Measurements from ENCODE around the gene NPDC1.

GRCh38 chr9:137042751-137043727 lies 2.9 kb downstream of the NPDC1 start:
- TF ChIP-seq, protein P1, sequence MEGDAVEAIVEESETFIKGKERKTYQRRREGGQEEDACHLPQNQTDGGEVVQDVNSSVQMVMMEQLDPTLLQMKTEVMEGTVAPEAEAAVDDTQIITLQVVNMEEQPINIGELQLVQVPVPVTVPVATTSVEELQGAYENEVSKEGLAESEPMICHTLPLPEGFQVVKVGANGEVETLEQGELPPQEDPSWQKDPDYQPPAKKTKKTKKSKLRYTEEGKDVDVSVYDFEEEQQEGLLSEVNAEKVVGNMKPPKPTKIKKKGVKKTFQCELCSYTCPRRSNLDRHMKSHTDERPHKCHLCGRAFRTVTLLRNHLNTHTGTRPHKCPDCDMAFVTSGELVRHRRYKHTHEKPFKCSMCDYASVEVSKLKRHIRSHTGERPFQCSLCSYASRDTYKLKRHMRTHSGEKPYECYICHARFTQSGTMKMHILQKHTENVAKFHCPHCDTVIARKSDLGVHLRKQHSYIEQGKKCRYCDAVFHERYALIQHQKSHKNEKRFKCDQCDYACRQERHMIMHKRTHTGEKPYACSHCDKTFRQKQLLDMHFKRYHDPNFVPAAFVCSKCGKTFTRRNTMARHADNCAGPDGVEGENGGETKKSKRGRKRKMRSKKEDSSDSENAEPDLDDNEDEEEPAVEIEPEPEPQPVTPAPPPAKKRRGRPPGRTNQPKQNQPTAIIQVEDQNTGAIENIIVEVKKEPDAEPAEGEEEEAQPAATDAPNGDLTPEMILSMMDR (conservative IDR thresholded peaks at IDR 0.05 in 1 of 2, IDR thresholded peaks at IDR 0.05 in 1 of 2; ENCODE audit: low read depth in 1 of 2, low read length in 2 of 2), result no peak
- no peak for TF ChIP-seq EZH2 (IDR thresholded peaks at IDR 0.05; ENCODE audit: low read length, missing control alignments)
